Dedifferentiated amniotic fluid mesenchymal stem cell (primary cell): ENCODE measurements around the gene SLC33A1.
"Not testable (repeated sequence)": the region's sequence is repeated elsewhere in the genome, so short reads cannot be mapped to it uniquely, and the experiment has no call there.

Experiments used
- DNase-seq: peaks from one replicate; pipeline ENCODE4 v3.0.0-alpha.2; 2016; ENCODE audit errors: extremely low spot score

The SLC33A1 gene

DNA sequence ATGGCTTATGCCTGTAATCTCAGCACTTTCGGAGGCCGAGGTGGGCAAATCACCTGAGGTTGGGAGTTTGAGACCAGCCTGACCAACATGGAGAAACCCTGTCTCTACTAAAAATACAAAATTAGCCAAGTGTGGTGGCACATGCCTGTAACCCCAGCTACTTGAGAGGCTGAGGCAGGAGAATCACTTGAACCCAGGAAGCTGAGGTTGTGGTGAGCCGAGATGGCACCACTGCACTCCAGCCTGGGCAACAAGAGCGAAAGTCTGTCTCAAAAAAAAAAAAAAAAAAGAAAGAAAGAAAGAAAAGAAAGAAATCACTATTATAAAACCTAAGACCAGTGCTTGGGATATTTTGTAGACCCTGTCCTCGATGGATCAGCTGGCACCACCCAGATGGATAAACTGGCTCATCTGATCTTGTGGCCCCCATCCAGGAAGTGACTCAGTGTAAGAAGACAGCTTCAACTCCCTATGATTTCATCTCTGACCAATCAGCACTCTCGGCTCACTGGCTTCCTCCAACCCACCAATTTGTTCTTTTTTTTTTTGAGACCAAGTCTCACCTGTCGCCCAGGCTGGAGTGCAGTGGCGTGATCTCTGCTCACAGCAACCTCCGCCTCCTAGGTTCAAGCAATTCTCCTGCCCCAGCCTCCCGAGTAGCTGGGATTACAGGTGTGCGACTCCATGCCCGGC is 8.2 kb upstream of the SLC33A1 start:
- not testable (repeated sequence) for DNase-seq

DNA sequence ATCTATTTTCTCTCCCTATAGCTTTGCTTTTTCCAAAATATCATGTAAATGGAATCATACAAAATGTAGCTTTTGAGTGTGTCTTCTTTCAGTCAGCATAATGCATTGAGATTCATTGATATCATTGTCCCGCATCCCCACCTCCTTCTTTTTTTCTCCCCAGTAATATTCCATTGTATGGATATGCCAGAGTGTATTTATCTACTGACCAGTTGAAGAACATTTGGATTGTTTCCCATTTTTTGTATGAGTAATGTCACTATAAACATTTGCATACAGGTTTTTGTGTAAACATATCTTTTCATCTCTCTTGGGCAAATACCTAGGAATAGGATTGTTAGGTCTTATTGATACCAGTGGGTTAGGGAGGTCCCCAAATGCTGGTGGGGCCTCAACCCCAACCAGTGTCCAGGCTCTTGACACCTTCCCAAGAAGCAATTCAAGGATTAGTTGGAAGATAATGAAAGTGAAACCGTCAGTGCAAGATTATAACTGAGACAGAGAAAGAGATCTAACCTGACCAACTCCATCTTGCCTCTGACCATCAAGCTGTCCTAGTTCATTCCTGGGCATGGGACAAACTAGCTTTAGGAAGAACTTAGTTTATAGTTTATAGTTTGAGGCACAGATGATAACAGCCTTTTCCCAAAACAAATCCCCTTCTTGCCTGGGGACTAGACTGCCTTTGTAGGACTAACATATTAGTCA is 7.4 kb upstream of the SLC33A1 start:
- DNase-seq, result no peak

GRCh38 chr3:155860424-155860823 is 6.2 kb upstream of the SLC33A1 start:
- not testable (repeated sequence) for DNase-seq

DNA sequence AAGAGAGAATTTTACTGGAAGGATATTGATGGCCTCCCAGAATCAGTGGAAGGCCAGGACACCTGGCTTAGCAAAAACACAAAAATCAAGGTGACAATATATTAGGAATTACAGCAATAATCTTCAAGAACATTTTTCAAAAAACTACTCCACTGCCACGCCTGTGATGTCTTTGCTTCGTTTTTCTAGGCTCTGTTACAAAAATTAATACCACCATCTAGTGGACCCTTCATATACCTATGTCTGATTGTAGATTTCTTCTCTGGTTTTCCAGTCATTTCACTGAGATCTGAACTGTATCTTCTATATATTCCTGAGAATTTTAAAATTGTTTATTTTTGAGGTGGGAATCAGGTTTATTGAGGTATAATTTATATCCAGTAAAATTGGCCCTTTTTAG is 5.6 kb upstream of the SLC33A1 start:
- DNase-seq, result peak; percentile 31

DNA sequence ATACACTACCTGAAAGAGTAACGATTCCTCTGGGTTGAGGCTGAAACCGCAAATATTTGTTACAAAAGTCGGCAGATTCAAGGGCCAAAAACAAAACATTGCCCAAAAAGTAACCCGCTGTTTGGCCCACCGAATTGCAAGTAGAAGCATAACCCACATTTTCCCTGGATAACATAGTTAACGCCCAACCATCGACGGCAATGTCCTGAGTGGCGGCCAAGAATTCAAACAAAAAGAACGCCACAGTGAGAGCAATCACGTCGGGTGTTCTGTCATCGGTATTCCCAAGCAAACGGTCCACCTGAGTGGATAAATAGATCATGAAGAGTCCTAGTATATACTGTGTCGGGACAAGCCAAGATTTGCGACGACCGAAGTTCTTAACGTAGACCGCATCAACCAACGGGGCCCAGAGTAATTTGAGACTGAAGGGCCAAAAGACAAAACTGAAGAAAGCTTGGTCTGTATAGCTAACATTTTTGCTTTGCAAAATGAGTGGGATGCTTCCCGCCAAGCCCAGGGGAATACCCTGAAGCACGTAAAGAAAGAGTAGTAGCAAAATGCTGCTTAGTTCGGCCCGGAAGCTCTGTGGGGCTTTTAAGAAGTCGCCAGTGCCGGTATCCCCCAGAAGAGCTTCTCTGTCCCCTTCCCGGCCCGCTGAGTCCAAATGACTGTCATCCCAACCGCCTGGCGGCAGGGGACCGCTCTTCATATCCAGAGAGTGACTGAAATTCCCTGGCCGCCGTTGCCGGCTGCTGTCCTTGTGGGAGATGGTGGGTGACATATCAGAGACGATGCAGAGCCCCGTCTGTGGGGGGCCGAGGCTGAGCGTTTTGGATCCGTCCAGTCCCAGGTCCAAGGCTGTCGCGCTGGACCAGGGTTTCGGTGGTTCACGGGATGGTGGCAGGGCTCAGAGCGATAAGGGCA is 750 bp downstream of the SLC33A1 start:
- DNase-seq, result no peak

GRCh38 chr3:155852341-155852740 is 1.9 kb downstream of the SLC33A1 start:
- no peak for DNase-seq

GRCh38 chr3:155849404-155849803 is 4.8 kb downstream of the SLC33A1 start:
- DNase-seq, result not testable (repeated sequence)

DNA sequence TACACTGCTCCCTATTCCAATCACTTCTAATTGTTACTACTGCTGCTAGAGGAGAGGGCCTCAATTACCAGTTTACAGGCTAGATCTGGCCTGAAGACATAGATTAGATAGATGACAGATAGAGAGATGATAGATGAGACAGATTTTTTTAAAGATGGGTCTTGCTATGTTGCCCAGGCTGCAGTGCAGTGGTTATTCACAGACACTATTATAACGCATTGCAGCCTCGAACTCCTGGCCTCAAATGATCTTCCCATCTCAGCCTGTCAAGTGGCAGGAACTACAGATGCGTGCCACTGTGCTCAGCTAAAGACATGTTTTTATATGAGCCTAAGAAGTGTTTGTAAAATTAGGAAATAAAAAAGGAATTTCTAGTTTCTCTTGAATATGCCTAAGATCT is 6.2 kb downstream of the SLC33A1 start:
- no peak for DNase-seq

- DNase-seq, result no peak
These were observed 8.1 kb downstream of the SLC33A1 start for GRCh38 chr3:155846119-155846518.

DNA sequence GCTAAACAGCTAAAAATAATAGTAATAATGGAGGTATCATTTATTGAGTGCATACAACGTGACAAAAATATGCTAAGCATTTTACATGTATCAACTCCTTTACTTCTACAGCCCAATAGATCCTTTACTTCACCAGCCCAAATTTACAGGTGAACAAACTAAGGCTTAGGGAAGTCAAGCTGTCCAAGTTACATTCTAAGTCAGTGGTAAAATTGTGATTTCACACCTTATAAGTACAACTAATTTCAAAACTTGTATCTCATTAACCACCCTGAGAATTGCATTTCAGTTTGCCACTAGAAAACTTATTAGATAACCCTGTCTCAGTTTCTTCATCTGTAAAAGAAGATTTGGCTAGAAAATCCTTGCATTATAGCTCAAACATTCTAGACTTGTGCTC is 10.7 kb downstream of the SLC33A1 start:
- no peak for DNase-seq

GRCh38 chr3:155835341-155836071 is 18.7 kb downstream of the SLC33A1 start:
- DNase-seq, result no peak

GRCh38 chr3:155828490-155829098 is 25.6 kb downstream of the SLC33A1 start:
- not testable (repeated sequence) for DNase-seq

- DNase-seq, result no peak
These were observed 39.1 kb downstream of the SLC33A1 start for GRCh38 chr3:155815030-155815545.

GRCh38 chr3:155813224-155813623 is 41.0 kb downstream of the SLC33A1 start:
- DNase-seq, result not testable (repeated sequence)

GRCh38 chr3:155809181-155809580 is 45.0 kb downstream of the SLC33A1 start:
- DNase-seq, result no peak

DNA sequence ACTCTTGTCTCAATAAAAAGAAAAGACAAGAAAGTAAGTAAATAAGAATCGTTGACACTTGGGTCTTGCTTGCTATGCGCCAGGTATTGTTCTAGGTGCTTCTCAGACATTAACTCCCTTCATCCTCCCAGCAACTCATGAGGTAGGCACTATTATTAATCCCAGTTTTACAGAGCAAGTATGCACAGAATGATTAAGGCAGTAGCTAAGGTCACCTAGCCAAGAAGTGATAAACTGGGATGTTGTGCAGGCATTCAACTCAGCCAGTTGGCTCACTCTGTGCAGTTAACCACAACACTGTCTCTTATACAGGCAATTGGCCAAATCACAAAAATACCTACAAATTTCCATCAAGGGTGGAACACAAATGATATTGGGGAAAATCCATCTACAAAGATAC is 46.4 kb downstream of the SLC33A1 start:
- no peak for DNase-seq

DNA sequence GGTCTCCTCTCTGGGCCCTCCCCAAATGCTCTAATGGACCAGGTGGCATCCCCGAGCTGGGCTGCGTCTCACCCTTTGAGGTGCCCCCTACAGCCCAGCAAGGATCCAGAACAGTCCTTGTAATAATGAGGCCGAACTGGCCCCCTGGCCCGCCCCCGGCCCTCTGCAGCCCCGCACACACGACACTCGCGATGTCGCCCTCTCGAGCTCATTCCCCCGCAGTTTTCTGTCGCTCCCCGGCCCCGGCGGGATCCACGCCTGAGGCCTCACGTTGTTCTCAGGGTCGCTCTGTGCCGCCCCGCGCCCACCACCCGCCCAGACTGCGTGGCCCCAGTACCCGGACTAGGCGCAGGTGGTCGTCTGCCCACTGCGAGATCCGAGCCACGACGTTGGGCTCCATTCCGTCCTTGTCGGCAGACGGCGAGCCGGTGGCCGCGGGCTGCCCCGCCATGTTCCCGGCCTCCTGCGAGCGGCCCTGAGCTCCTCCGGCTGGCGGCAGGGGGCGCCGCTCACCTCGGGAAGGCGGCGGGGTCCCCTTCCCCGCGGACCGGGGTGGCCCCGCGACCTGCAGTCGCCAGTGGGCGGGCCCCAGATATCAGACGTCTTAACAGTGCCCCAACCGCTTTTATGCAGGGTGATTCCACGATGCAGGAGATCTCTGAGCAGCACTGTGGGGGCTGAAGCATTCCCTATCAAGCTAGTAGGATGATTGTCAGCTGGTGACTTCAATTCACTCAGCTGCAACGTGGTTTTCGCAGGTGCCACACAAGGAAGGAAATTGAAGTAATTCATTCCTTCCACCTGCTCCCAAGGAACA is 48.2 kb downstream of the SLC33A1 start, which contains the start of gene C3orf33:
Gene C3orf33, minus strand, starts transcription at position 477 of the 817 bp plus-strand sequence. Its CDS starts 26 bp downstream, at position 451.
- DNase-seq, result peak; percentile 26

GRCh38 chr3:155805204-155805801 is 48.9 kb downstream of the SLC33A1 start:
- DNase-seq, result no peak

DNA sequence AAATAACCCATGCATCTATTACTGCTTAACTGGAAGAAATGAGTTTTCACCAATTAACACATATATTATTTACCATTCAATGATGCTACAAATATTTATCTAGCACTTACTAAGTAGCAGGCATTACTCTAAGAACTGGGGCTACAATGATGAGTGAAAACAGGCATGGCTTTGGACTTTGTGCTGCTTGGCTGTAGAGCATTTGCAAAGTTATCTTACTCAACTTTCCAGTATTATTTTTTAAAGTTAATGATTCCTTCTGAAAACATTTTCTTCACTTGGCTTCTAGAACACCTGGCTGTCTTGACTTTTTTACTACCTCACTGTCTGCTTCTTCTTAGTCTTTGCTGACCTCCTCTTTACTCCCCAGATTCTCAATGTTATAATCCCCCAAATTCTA is 49.9 kb downstream of the SLC33A1 start:
- DNase-seq, result no peak

- DNase-seq, result no peak
These were observed 61.7 kb downstream of the SLC33A1 start for GRCh38 chr3:155792532-155792931.
